H1 (cell line): Measurements from ENCODE around the gene ST6GALNAC4. TPM values are rescaled to one million over a fixed set of nuclear protein-coding genes. Genes with fewer than 3 reads are reported as not detected.

Experiments used
- CBX5 ChIP-seq: fragments of 300-800, 300-1000 bp; sonication (generic); IDR thresholded peaks from 2 replicates; pipeline ENCODE4 v1.7.1; 2016; ENCODE audit warnings: antibody characterized with exemption, low read length, low read depth
- CBX8 ChIP-seq: fragments of 300-800, 300-1000 bp; sonication (generic); IDR thresholded peaks from 2 replicates; pipeline ENCODE4 v1.7.1; 2016; ENCODE audit warnings: low read depth, low read length, borderline replicate concordance
- CEBPB ChIP-seq: IDR thresholded peaks from 2 replicates; pipeline ENCODE4 v1.6.1; 2012; ENCODE audit warnings: low read depth, low read length
- CTBP2 ChIP-seq: IDR thresholded peaks from 2 replicates; pipeline ENCODE4 v1.7.0; 2011; ENCODE audit warnings: borderline replicate concordance, mild to moderate bottlenecking, moderate library complexity, mixed read lengths, low read length; ENCODE audit not compliant: insufficient read depth, insufficient read length
- EGR1 ChIP-seq: IDR thresholded peaks from 2 replicates; pipeline ENCODE4 v1.6.1; 2011; ENCODE audit warnings: low read depth, low read length, borderline replicate concordance
- EP300 ChIP-seq, 2 experiments: IDR thresholded peaks; 1 replicate in 1 of 2; 2 replicates in 1 of 2; pipeline ENCODE4 v1.6.1; 2011 to 2012; ENCODE audit warnings: low read depth in 2 of 2, low read length in 2 of 2, mild to moderate bottlenecking in 2 of 2, borderline replicate concordance in 1 of 2, inconsistent platforms in 1 of 2, moderate library complexity in 1 of 2
- NRF1 ChIP-seq: IDR thresholded peaks from 2 replicates; pipeline ENCODE4 v1.6.1; 2011; ENCODE audit warnings: mild to moderate bottlenecking, low read depth, low read length, improper control_type of control experiment
- POLR2AphosphoS5 ChIP-seq: IDR thresholded peaks from 2 replicates; pipeline ENCODE4 v1.6.1; 2011; ENCODE audit warnings: low read depth, low read length
- RFX5 ChIP-seq: IDR thresholded peaks from 2 replicates; pipeline ENCODE4 v1.6.1; 2011; ENCODE audit warnings: low read depth, low read length, improper control_type of control experiment, borderline replicate concordance
- SP4 ChIP-seq: IDR thresholded peaks from 2 replicates; pipeline ENCODE4 v1.6.1; 2012; ENCODE audit warnings: low read length, inconsistent platforms
- SUZ12 ChIP-seq: fragments of 200-600 bp; sonication (generic); IDR thresholded peaks from 2 replicates; pipeline ENCODE4 v1.6.1; 2012; ENCODE audit warnings: mild to moderate bottlenecking, inconsistent platforms, low read length, moderate library complexity, mixed read lengths
- polyA plus RNA-seq, 7 experiments: library from polyadenylated mRNA; depleted of rRNA in 3 of 7; stranded (reverse) in 5 of 7; unstranded in 2 of 7; fragments of >200 nt in 5 of 7; fragments of 200-250 nt in 2 of 7; gene quantifications; 1 replicate in 5 of 7; 2 replicates in 1 of 7; 4 replicates in 1 of 7; pipeline versions ENCODE4 v1.2.1 to v1.2.3, GENCODE V29; 2011 to 2013; ENCODE audit warnings: missing spikeins in 2 of 7, mixed read lengths in 2 of 7
- total RNA-seq: library from RNA; stranded (reverse); fragmentation: NEBNext Ultra II Directional; extraction: Animal tissue kit (Norgen Biotek cat#: 25700); gene quantifications from 2 replicates; pipeline ENCODE4 v1.2.1, GENCODE V29; 2021

Gene ST6GALNAC4
- total and polyA plus RNA-seq, 2 of the 8 experiments (the other 6 are each of a cell fraction or from before 2014, with no cell fraction given): 21.8 to 34.1 TPM

DNA sequence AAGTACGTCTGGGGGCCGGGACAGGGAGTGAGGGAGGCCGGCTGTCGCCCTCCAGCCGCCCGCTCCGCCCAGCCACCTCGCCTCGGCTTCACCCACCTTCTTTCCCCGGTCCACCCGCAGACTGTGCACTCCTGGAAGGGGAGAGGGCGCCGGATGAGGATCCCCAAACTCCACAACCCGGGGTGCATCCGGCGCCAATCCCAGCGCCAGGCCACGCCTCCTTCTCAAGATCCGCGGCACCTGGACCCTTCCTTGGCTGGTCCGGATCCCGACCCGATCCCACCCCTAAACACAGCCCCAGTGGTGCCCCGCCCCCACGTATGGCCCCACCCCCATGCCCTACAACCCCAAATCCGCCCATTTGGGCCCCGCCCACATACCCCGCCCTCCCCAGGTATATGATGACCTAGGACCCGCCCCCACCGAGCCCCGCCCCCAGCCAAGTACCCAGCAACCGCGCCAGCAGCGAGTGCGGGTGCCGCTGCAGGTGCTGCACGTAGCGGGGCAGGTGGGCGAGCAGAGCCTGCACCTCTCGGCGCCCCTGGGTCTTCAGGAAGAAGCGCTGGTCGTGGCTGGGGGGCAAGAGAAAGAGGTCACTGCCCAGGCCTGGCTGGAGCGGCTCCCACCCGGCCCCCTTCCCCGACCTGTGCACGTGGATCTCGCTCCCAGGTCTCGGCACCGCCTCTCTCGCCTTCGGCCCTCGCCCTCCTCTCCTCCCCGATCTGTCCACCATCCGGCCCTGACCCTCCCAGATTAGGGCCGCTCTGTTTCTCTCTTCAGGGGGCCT, 10.6 kb upstream of the ST6GALNAC4 start (continued):
- TF ChIP-seq RFX5: no peak
- no peak for TF ChIP-seq CBX5
- 0 out of 2 replicates have a peak, but pooled peaks have one; percentile 37 for TF ChIP-seq POLR2AphosphoS5
- TF ChIP-seq EGR1: no peak
- no peak for TF ChIP-seq SP4
- TF ChIP-seq CBX8: no peak
- TF ChIP-seq SUZ12: no peak
- TF ChIP-seq EP300 (IDR thresholded peaks at IDR 0.05; ENCODE audit: borderline replicate concordance in 1 of 2, low read depth in 2 of 2, low read length in 2 of 2): no peak
- TF ChIP-seq CEBPB: no peak
- TF ChIP-seq NRF1: no peak
- no peak for TF ChIP-seq CTBP2
